OCI-LY1 (cell line): ENCODE data around the gene SLK.

Source experiments
- H2AFZ ChIP-seq: fragments of 200-600 bp; sonication (generic), shearing (Covaris generic); 2 replicates; pipeline ENCODE4 v1.6.0; 2014; ENCODE audit warnings: antibody characterized with exemption, mild to moderate bottlenecking, low read length
- H3F3A ChIP-seq: fragments of 200-600 bp; sonication (generic), shearing (Covaris generic); 2 replicates; pipeline ENCODE4 v1.6.0; 2014; ENCODE audit warnings: mild to moderate bottlenecking, antibody characterized with exemption, low read length, moderate library complexity; ENCODE audit not compliant: insufficient read depth
- H3K27ac ChIP-seq: fragments of 200-600 bp; sonication (generic); 2 replicates; pipeline ENCODE4 v1.5.1; 2014; ENCODE audit warnings: low read length, mixed run types, mild to moderate bottlenecking, low read depth; ENCODE audit not compliant: poor library complexity, severe bottlenecking
- H3K27me3 ChIP-seq: fragments of 200-600 bp; sonication (generic); 2 replicates; pipeline ENCODE4 v1.6.0; 2014; ENCODE audit warnings: antibody characterized with exemption, mild to moderate bottlenecking, low read length, moderate library complexity; ENCODE audit not compliant: insufficient read depth
- H3K36me3 ChIP-seq: fragments of 200-600 bp; sonication (generic); 2 replicates; pipeline ENCODE4 v1.6.1; 2014; ENCODE audit warnings: mild to moderate bottlenecking, antibody characterized with exemption, low read length, moderate library complexity, mixed read lengths; ENCODE audit not compliant: insufficient read depth
- H3K4me1 ChIP-seq: fragments of 200-600 bp; sonication (generic); 2 replicates; pipeline ENCODE4 v1.5.1; 2014; ENCODE audit warnings: mild to moderate bottlenecking, low read length, moderate library complexity; ENCODE audit not compliant: insufficient read depth, severe bottlenecking
- H3K4me2 ChIP-seq: fragments of 200-600 bp; sonication (generic), shearing (Covaris generic); 2 replicates; pipeline ENCODE4 v1.6.1; 2014; ENCODE audit warnings: low read length
- H3K4me3 ChIP-seq: fragments of 200-600 bp; sonication (generic); 2 replicates; pipeline ENCODE4 v1.5.1; 2014; ENCODE audit warnings: low read length, low read depth, mild to moderate bottlenecking, mixed read lengths; ENCODE audit not compliant: poor library complexity, severe bottlenecking
- H3K79me2 ChIP-seq: fragments of 200-600 bp; shearing (Covaris generic); 2 replicates; pipeline ENCODE4 v1.6.1; 2016; ENCODE audit warnings: mixed run types, low read length, mixed read lengths; ENCODE audit not compliant: insufficient read depth
- H3K9ac ChIP-seq: fragments of 200-600 bp; sonication (generic), shearing (Covaris generic); 2 replicates; pipeline ENCODE4 v1.6.1; 2014; ENCODE audit warnings: mild to moderate bottlenecking, low read length, mixed read lengths
- H3K9me2 ChIP-seq: fragments of 200-600 bp; sonication (generic), shearing (Covaris generic); 2 replicates; pipeline ENCODE4 v1.6.1; 2014; ENCODE audit warnings: low read depth, mild to moderate bottlenecking, low read length, mixed read lengths
- H3K9me3 ChIP-seq: fragments of 200-600 bp; shearing (Covaris generic); 2 replicates; pipeline ENCODE4 v1.6.1; 2014; ENCODE audit warnings: low read length, mixed read lengths
- H4K20me1 ChIP-seq: fragments of 200-600 bp; sonication (generic), shearing (Covaris generic); 2 replicates; pipeline ENCODE4 v1.6.0; 2016; ENCODE audit warnings: mild to moderate bottlenecking, low read length; ENCODE audit not compliant: insufficient read depth
- CTCF ChIP-seq: fragments of 200-600 bp; sonication (generic), shearing (Covaris generic); IDR thresholded peaks from 2 replicates; pipeline ENCODE4 v1.5.1; 2017; ENCODE audit warnings: mild to moderate bottlenecking, antibody characterized with exemption, low read length, moderate library complexity, mixed read lengths
- EZH2 ChIP-seq: fragments of 200-600 bp; sonication (generic), shearing (Covaris generic); IDR thresholded peaks from 2 replicates; pipeline ENCODE4 v1.8.0; 2017; ENCODE audit warnings: borderline replicate concordance, mixed run types, mild to moderate bottlenecking, antibody characterized with exemption, low read length, moderate library complexity, mixed read lengths

SLK gene

GRCh38 chr10:104005172-104005863, 38.4 kb downstream of the SLK start:
- H3K9me2 ChIP-seq = no peaks in the 10 kb centered on the region
- no peaks in the 10 kb centered on the region for H3K27me3 ChIP-seq
- H3K4me1 ChIP-seq = no peaks in the 10 kb centered on the region
- H3K9ac ChIP-seq = no peak overlapping the region
- no peak for TF ChIP-seq CTCF
- TF ChIP-seq EZH2 = no peak
- no peak overlapping the region for H3K27ac ChIP-seq
- no peak overlapping the region for H3K4me3 ChIP-seq
- H4K20me1 ChIP-seq = no peaks in the 10 kb centered on the region
- no peaks in the 10 kb centered on the region for H3K79me2 ChIP-seq
- no peak overlapping the region for H3K4me2 ChIP-seq
- H3K9me3 ChIP-seq = no peaks in the 10 kb centered on the region
- H2AFZ ChIP-seq = no peak overlapping the region
- H3K36me3 ChIP-seq = peaks cover 50% of the 10 kb centered on the region
- H3F3A ChIP-seq = no peaks in the 10 kb centered on the region

- Histone ChIP-seq H3F3A (no peaks in the 10 kb centered on the region), H3K9ac (no peak overlapping the region), H2AFZ (no peak overlapping the region), H3K4me2 (no peak overlapping the region), H3K27me3 (no peaks in the 10 kb centered on the region), H3K79me2 (no peaks in the 10 kb centered on the region), H3K9me2 (no peaks in the 10 kb centered on the region), H3K36me3 (no peaks in the 10 kb centered on the region; the same call in 1 of the 2 replicates), H3K4me1 (no peaks in the 10 kb centered on the region), H4K20me1 (no peaks in the 10 kb centered on the region), H3K27ac (no peak overlapping the region), H3K4me3 (no peak overlapping the region), H3K9me3 (no peaks in the 10 kb centered on the region)
- TF ChIP-seq CTCF (no peak), EZH2 (no peak)
These were observed 45.0 kb downstream of the SLK start for GRCh38 chr10:104011904-104012303.

- Histone ChIP-seq H3K9me2 (no peaks in the 10 kb centered on the region), H3K9ac (no peak overlapping the region), H3K4me1 (no peaks in the 10 kb centered on the region), H3K79me2 (no peaks in the 10 kb centered on the region), H2AFZ (no peak overlapping the region), H3K27ac (no peak overlapping the region), H3F3A (no peaks in the 10 kb centered on the region), H3K36me3 (peaks cover 3% of the 10 kb centered on the region; the same call in 1 of the 2 replicates), H4K20me1 (no peaks in the 10 kb centered on the region), H3K27me3 (no peaks in the 10 kb centered on the region), H3K4me3 (no peak overlapping the region), H3K4me2 (no peak overlapping the region), H3K9me3 (no peaks in the 10 kb centered on the region)
- TF ChIP-seq EZH2 (no peak), CTCF (no peak)
These were observed 46.5 kb downstream of the SLK start for GRCh38 chr10:104013489-104013888.
